ENCODE data around the gene SNTB2. TPM values are rescaled to one million over a fixed set of nuclear protein-coding genes. Genes with fewer than 3 reads are reported as not detected.
A peak's percentile ranks its signal among the peaks of the same experiment; 100 is the strongest.
"Not testable (repeated sequence)": the region's sequence is repeated elsewhere in the genome, so short reads cannot be mapped to it uniquely, and the experiment has no call there.

Gene SNTB2
- total and polyA plus RNA-seq, 2 donors (not counting 3 experiments of a cell fraction or from before 2014, with no cell fraction given) = 24.9 to 73.7 TPM

DNA sequence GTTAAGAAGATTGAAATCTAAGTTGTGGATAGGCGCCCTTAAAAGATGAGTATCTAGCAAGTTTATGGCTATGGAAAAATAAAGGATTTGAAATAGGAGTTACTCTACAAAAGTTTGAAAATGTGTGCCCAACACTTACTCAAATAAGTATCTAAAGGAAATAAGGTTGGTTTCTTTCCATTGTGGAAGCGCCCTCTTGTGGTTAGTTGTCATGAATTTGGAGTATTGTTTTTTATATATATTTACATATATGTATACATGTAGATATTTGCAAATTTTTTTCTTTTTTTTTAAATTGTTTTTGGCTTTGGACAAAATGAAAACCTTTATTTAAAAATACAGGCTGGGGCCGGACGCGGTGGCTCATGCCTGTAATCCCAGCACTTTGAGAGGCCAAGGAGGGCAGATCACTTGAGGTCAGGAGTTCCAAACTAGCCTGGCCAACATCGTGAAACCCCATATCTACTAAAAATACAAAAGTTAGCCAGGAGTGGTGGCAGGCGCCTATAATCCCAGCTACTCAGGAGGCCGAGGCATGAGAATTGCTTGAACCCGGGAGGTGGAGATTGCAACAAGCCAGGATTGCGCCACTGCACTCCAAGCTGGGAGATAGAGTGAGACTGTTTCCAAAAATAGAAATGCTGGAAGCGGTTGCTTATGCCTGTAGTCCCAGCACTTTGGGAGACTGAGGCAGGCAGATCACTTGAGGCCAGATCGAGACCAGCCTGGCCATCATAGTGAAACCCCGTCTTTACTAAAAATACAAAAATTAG, 100.2 kb downstream of the SNTB2 start:
- H3K79me2 ChIP-seq (ENCODE audit: control insufficient read depth, insufficient read depth, low read length) = peaks cover 12% of the 10 kb centered on the region
- no peaks in the 10 kb centered on the region for H4K20me1 ChIP-seq (replicated peaks; ENCODE audit: control insufficient read depth, extremely low read depth, insufficient read depth, low read length)
- H3K36me3 ChIP-seq (ENCODE audit: control insufficient read depth in 2 of 2, extremely low read depth in 1 of 2, insufficient read depth in 2 of 2, low read length in 2 of 2) = peaks cover 5 to 6% of the 10 kb centered on the region in 2 experiments
- H2AFZ ChIP-seq (ENCODE audit: low read depth, low read length) = no peak overlapping the region
- no peak overlapping the region for H3K4me3 ChIP-seq (replicated peaks in 1 of 3; ENCODE audit: insufficient read depth in 1 of 3, low read depth in 1 of 3, low read length in 3 of 3)
- intact Hi-C loops (cut with micrococcal nuclease) (loop anchor here (1.0 to 5.0 kb wide), 3 partner anchors 100 to 137 kb away; partner anchors contain the start of gene SNTB2), dilution Hi-C loops (cut with MboI; ENCODE audit: extremely low pct_ligation_motif_present, low sequenced_read_pairs) (no loop called here)
- POLR2A ChIA-PET = interaction anchor here (0.6 kb wide), 1 partner anchor 101 kb away, joined by 4 read pairs; no protein-coding TSS in a partner anchor
- H3K27me3 ChIP-seq (ENCODE audit: control insufficient read depth in 2 of 2, insufficient read depth in 2 of 2, low read length in 2 of 2) = no peaks in the 10 kb centered on the region
- no peak overlapping the region for H3K4me2 ChIP-seq (ENCODE audit: insufficient read depth, low read length)
- no peaks in the 10 kb centered on the region for H3K9me1 ChIP-seq (replicated peaks; ENCODE audit: control insufficient read depth, extremely low read depth, insufficient read depth, low read length)
- H3K9me3 ChIP-seq (replicated peaks; ENCODE audit: control insufficient read depth, insufficient read depth, low read length) = no peaks in the 10 kb centered on the region
- FAIRE-seq (no peak), DNase-seq (ENCODE audit: low read depth, low spot score) (peak; percentile 84)
- CTCF ChIA-PET = interaction anchor here (0.6 to 4.3 kb wide), 15 partner anchors 11 to 366 kb away, joined by 3 to 119 read pairs (median 5); partner anchors contain the start of gene SNTB2
- TF ChIP-seq GATA2 (IDR thresholded peaks at IDR 0.05; ENCODE audit: insufficient read depth, insufficient read length, low read depth, low read length) (no peak), POLR2AphosphoS5 (IDR thresholded peaks at IDR 0.05; ENCODE audit: insufficient read depth, low read depth, low read length) (no peak), POLR2A (IDR thresholded peaks at IDR 0.05; ENCODE audit: low read depth, low read length) (no peak), JUN (IDR thresholded peaks at IDR 0.05; ENCODE audit: borderline replicate concordance, insufficient read depth, insufficient read length, low read depth) (no peak), MYC (IDR thresholded peaks at IDR 0.05; ENCODE audit: low read depth, low read length) (no peak), EZH2 (IDR thresholded peaks at IDR 0.05; ENCODE audit: borderline replicate concordance, low read depth, low read length, severe bottlenecking) (no peak)
- TF ChIP-seq, protein P1, sequence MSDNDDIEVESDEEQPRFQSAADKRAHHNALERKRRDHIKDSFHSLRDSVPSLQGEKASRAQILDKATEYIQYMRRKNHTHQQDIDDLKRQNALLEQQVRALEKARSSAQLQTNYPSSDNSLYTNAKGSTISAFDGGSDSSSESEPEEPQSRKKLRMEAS (IDR thresholded peaks at IDR 0.05; ENCODE audit: insufficient read depth, insufficient read length) = no peak
- TF ChIP-seq, protein P2, sequence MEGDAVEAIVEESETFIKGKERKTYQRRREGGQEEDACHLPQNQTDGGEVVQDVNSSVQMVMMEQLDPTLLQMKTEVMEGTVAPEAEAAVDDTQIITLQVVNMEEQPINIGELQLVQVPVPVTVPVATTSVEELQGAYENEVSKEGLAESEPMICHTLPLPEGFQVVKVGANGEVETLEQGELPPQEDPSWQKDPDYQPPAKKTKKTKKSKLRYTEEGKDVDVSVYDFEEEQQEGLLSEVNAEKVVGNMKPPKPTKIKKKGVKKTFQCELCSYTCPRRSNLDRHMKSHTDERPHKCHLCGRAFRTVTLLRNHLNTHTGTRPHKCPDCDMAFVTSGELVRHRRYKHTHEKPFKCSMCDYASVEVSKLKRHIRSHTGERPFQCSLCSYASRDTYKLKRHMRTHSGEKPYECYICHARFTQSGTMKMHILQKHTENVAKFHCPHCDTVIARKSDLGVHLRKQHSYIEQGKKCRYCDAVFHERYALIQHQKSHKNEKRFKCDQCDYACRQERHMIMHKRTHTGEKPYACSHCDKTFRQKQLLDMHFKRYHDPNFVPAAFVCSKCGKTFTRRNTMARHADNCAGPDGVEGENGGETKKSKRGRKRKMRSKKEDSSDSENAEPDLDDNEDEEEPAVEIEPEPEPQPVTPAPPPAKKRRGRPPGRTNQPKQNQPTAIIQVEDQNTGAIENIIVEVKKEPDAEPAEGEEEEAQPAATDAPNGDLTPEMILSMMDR (IDR thresholded peaks at IDR 0.05; ENCODE audit: extremely low read depth in 1 of 2, insufficient read depth in 1 of 2, low read depth in 1 of 2, low read length in 2 of 2) = peak; percentile 14 to 22
- no peak overlapping the region for H3K9ac ChIP-seq (replicated peaks; ENCODE audit: extremely low read depth, insufficient read depth, low read length)
- no peak overlapping the region for H3K27ac ChIP-seq (ENCODE audit: insufficient read depth, low read depth, low read length)
- peaks cover 8% of the 10 kb centered on the region for H3K4me1 ChIP-seq (ENCODE audit: control insufficient read depth, extremely low read depth, insufficient read depth, low read length)
- BruUV-seq (replicated peaks) = no TSS peak

DNA sequence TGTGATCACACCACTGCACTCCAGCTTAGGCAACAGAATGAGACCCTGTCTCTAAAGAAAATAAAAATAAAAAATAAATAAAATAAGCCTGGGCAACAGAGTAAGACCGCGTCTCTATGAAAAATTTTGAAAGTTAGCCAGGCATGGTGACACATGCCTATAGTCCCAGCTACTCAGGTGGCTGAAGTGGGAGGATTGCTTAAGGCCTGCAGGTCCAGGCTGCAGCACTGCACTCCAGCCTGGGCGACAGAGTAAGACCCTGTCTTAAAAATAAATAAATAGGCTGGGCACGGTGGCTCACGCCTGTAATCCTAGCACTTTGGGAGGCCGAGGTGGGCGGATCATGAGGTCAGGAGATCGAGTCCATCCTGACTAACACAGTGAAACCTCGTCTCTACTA, 104.7 kb downstream of the SNTB2 start:
- FAIRE-seq; BruUV-seq (replicated peaks): not testable (repeated sequence)
- intact Hi-C loops (cut with micrococcal nuclease) = loop anchor here (10.0 kb wide), 1 partner anchor 447 kb away; the partner anchor contains the start of gene TANGO6

More for the DNA sequence above, 104.7 kb downstream of the SNTB2 start:
- POLR2A ChIA-PET; H3K36me3 ChIP-seq (ENCODE audit: control insufficient read depth in 2 of 2, extremely low read depth in 1 of 2, insufficient read depth in 2 of 2, low read length in 2 of 2); H3K9me3 ChIP-seq (replicated peaks; ENCODE audit: control insufficient read depth, insufficient read depth, low read length); H3K9ac ChIP-seq (replicated peaks; ENCODE audit: extremely low read depth, insufficient read depth, low read length); H3K4me3 ChIP-seq (replicated peaks in 1 of 3; ENCODE audit: insufficient read depth in 1 of 3, low read depth in 1 of 3, low read length in 3 of 3); H3K9me1 ChIP-seq (replicated peaks; ENCODE audit: control insufficient read depth, extremely low read depth, insufficient read depth, low read length); H4K20me1 ChIP-seq (replicated peaks; ENCODE audit: control insufficient read depth, extremely low read depth, insufficient read depth, low read length); H3K27ac ChIP-seq (ENCODE audit: insufficient read depth, low read depth, low read length); H3K79me2 ChIP-seq (ENCODE audit: control insufficient read depth, insufficient read depth, low read length); H2AFZ ChIP-seq (ENCODE audit: low read depth, low read length); H3K4me1 ChIP-seq (ENCODE audit: control insufficient read depth, extremely low read depth, insufficient read depth, low read length); H3K27me3 ChIP-seq (ENCODE audit: control insufficient read depth in 2 of 2, insufficient read depth in 2 of 2, low read length in 2 of 2); dilution Hi-C loops (cut with MboI; ENCODE audit: extremely low pct_ligation_motif_present, low sequenced_read_pairs); H3K4me2 ChIP-seq (ENCODE audit: insufficient read depth, low read length); DNase-seq (ENCODE audit: low read depth, low spot score): not testable (repeated sequence)
- CTCF ChIA-PET = interaction anchor here (0.9 kb wide), 1 partner anchor 141 kb away, joined by 3 read pairs; no protein-coding TSS in a partner anchor

All from endothelial cell of umbilical vein (primary cell).